SH-SY5Y (cell line): Measurements from ENCODE around the gene FEM1C.

Source experiments
- GATA2 ChIP-seq: IDR thresholded peaks from 2 replicates; pipeline ENCODE4 v1.6.1; 2011; ENCODE audit warnings: mild to moderate bottlenecking, low read depth, low read length
- GATA3 ChIP-seq: IDR thresholded peaks from 2 replicates; pipeline ENCODE4 v1.6.1; 2011; ENCODE audit warnings: low read depth, mild to moderate bottlenecking, low read length, moderate library complexity

FEM1C gene

GRCh38 chr5:115522832-115523403, 21.7 kb downstream of the FEM1C start:
- no peak for TF ChIP-seq GATA3
- TF ChIP-seq GATA2 = no peak

- TF ChIP-seq GATA3 (no peak), GATA2 (no peak)
These were observed 24.4 kb downstream of the FEM1C start for GRCh38 chr5:115520191-115520590.

GRCh38 chr5:115516372-115516771, 28.2 kb downstream of the FEM1C start:
- TF ChIP-seq GATA3 (no peak), GATA2 (no peak)

- TF ChIP-seq GATA3 = no peak
- no peak for TF ChIP-seq GATA2
These were observed 30.4 kb downstream of the FEM1C start for GRCh38 chr5:115514220-115514619.

- TF ChIP-seq GATA2 (no peak), GATA3 (no peak)
These were observed 32.9 kb downstream of the FEM1C start for GRCh38 chr5:115511632-115512031.

- TF ChIP-seq GATA2 = no peak
- no peak for TF ChIP-seq GATA3
These were observed 34.4 kb downstream of the FEM1C start for GRCh38 chr5:115510145-115510645.

GRCh38 chr5:115509547-115509946, 35.0 kb downstream of the FEM1C start:
- TF ChIP-seq GATA3 (no peak), GATA2 (no peak)

GRCh38 chr5:115507681-115508080, 36.9 kb downstream of the FEM1C start:
- TF ChIP-seq GATA2 = no peak
- no peak for TF ChIP-seq GATA3

- TF ChIP-seq GATA3 (no peak), GATA2 (no peak)
These were observed 41.2 kb downstream of the FEM1C start for GRCh38 chr5:115503420-115503819.

- TF ChIP-seq GATA2 = no peak
- no peak for TF ChIP-seq GATA3
These were observed 42.9 kb downstream of the FEM1C start for GRCh38 chr5:115501464-115502210.

GRCh38 chr5:115500225-115500624, 44.4 kb downstream of the FEM1C start:
- TF ChIP-seq GATA3 (no peak), GATA2 (no peak)

- TF ChIP-seq GATA3 (no peak), GATA2 (no peak)
These were observed 47.5 kb downstream of the FEM1C start for GRCh38 chr5:115496936-115497576.

GRCh38 chr5:115494570-115495289, 49.8 kb downstream of the FEM1C start:
- TF ChIP-seq GATA3 (no peak), GATA2 (no peak)

- no peak for TF ChIP-seq GATA2
- TF ChIP-seq GATA3 = no peak
These were observed 54.0 kb downstream of the FEM1C start for GRCh38 chr5:115490596-115490995.

GRCh38 chr5:115489733-115490132, 54.8 kb downstream of the FEM1C start:
- TF ChIP-seq GATA2 (no peak), GATA3 (no peak)

- TF ChIP-seq GATA3 (no peak), GATA2 (no peak)
These were observed 56.8 kb downstream of the FEM1C start for GRCh38 chr5:115487756-115488155.
